ENCODE measurements around the gene PRKCSH. TPM values are rescaled to one million over a fixed set of nuclear protein-coding genes. Genes with fewer than 3 reads are reported as not detected.
"Not testable (repeated sequence)": the region's sequence is repeated elsewhere in the genome, so short reads cannot be mapped to it uniquely, and the experiment has no call there.

The PRKCSH gene
- total and polyA plus RNA-seq, 5 donors, result 80.1 to 158 (median 132) TPM

GRCh38 chr19:11421371-11422098 lies 13.9 kb upstream of the PRKCSH start:
- intact Hi-C loops (cut with DNase I), result no loop called here
- Histone ChIP-seq H3K9me3 (ENCODE audit: control insufficient read depth, low read length) (no peaks in the 10 kb centered on the region), H3K27ac (ENCODE audit: low read length) (peak overlapping the region; percentile 25), H3K4me3 (ENCODE audit: low read length) (peak overlapping the region; percentile 41), H3K4me1 (ENCODE audit: control insufficient read depth, insufficient read depth, low read length) (no peaks in the 10 kb centered on the region), H3K27me3 (ENCODE audit: control insufficient read depth, insufficient read depth) (no peaks in the 10 kb centered on the region)
- ATAC-seq (peak; percentile 49 to 72), DNase-seq (peak; percentile 71 to 90 (median 88))
- 14% methylated on average over 36 of the region's 36 CpGs for WGBS

- Histone ChIP-seq H3K4me3 (ENCODE audit: low read length) (peak overlapping the region; percentile 11), H3K4me1 (ENCODE audit: control insufficient read depth, insufficient read depth, low read length) (no peaks in the 10 kb centered on the region), H3K9me3 (ENCODE audit: control insufficient read depth, low read length) (no peaks in the 10 kb centered on the region), H3K27ac (ENCODE audit: low read length) (no peak overlapping the region), H3K27me3 (ENCODE audit: control insufficient read depth, insufficient read depth) (no peaks in the 10 kb centered on the region)
- intact Hi-C loops (cut with DNase I), result no loop called here
- DNase-seq (peak; percentile 87 to 94 (median 94)), ATAC-seq (peak; percentile 68 to 85)
- WGBS, result 7% methylated on average over 56 of the region's 56 CpGs
Observed at GRCh38 chr19:11422163-11423065, 13.0 kb upstream of the PRKCSH start.

DNA sequence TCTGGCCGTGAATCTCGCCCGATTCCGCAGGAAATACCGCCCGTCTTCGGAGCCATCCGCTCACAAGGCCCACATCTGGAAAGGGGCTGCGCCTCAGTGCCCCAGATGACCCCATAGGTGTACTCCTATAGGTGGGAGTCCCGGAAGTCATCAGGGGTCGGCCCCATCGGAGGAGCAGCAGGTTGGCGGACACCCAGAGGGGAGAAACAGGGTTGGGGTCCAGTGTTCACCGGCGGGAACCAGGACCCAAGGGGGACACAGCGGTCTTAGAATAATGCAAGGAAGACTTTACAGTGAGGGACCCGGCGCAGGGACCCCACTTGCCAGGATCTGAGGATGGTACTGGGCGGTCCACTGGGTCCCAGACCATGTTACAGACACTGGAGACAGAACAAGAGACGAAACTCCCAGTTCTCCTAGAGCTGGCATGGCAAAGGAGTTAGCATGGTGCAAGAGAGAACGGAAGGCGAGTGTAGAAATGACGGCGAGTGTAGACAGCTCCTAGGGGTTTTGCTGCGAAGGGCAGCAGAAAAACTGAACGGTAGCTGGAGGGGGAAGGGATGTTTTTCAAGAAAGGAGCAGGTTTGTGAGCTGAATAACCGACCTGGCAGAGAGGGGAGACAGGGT lies 12.2 kb upstream of the PRKCSH start:
- ATAC-seq, result no peak
- Histone ChIP-seq H3K4me3 (ENCODE audit: low read length) (no peak overlapping the region), H3K9me3 (ENCODE audit: control insufficient read depth, low read length) (no peaks in the 10 kb centered on the region), H3K27ac (ENCODE audit: low read length) (no peak overlapping the region), H3K27me3 (ENCODE audit: control insufficient read depth, insufficient read depth) (no peaks in the 10 kb centered on the region), H3K4me1 (ENCODE audit: control insufficient read depth, insufficient read depth, low read length) (no peaks in the 10 kb centered on the region)
- intact Hi-C loops (cut with DNase I), result no loop called here
- DNase-seq, result peak in 2 of 3 donors; percentile 39 to 53
- WGBS, result 39% methylated on average over 27 of the region's 27 CpGs

DNA sequence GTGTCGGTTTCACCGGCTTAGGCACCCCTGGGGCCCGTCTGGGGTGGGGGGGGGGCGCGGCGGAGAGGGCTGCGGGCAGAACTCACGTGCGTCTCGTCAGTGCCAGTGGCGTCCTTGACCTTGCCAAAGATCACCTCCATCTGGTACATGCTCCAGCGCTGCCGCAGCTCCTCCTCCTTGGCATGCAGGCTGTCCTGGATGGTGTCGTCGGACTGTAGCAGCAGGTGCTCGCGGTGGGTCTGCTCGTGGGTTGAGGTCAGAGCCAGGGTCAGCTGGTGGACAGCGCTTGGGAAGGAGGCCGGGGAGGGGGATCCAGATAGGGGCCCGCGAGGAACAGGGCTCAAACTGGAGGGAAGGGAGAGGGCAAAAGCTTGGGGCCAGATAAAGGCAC lies 11.6 kb upstream of the PRKCSH start:
- no peak overlapping the region for H3K4me3 ChIP-seq (ENCODE audit: low read length)
- H3K27ac ChIP-seq (ENCODE audit: low read length), result no peak overlapping the region
- intact Hi-C loops (cut with DNase I), result no loop called here
- 18% methylated on average over 22 of the region's 22 CpGs for WGBS
- no peaks in the 10 kb centered on the region for H3K4me1 ChIP-seq (ENCODE audit: control insufficient read depth, insufficient read depth, low read length)
- DNase-seq (peak in 2 of 3 donors; percentile 45 to 53), ATAC-seq (no peak)
- H3K27me3 ChIP-seq (ENCODE audit: control insufficient read depth, insufficient read depth), result no peaks in the 10 kb centered on the region
- H3K9me3 ChIP-seq (ENCODE audit: control insufficient read depth, low read length), result no peaks in the 10 kb centered on the region

GRCh38 chr19:11425719-11426457 lies 9.5 kb upstream of the PRKCSH start:
- DNase-seq (peak in 2 of 3 donors; percentile 49 to 58), ATAC-seq (no peak)
- no peaks in the 10 kb centered on the region for H3K27me3 ChIP-seq (ENCODE audit: control insufficient read depth, insufficient read depth)
- no peaks in the 10 kb centered on the region for H3K9me3 ChIP-seq (ENCODE audit: control insufficient read depth, low read length)
- H3K4me3 ChIP-seq (ENCODE audit: low read length), result no peak overlapping the region
- no peak overlapping the region for H3K27ac ChIP-seq (ENCODE audit: low read length)
- 91% methylated on average over 28 of the region's 28 CpGs for WGBS
- intact Hi-C loops (cut with DNase I), result no loop called here
- H3K4me1 ChIP-seq (ENCODE audit: control insufficient read depth, insufficient read depth, low read length), result no peaks in the 10 kb centered on the region

DNA sequence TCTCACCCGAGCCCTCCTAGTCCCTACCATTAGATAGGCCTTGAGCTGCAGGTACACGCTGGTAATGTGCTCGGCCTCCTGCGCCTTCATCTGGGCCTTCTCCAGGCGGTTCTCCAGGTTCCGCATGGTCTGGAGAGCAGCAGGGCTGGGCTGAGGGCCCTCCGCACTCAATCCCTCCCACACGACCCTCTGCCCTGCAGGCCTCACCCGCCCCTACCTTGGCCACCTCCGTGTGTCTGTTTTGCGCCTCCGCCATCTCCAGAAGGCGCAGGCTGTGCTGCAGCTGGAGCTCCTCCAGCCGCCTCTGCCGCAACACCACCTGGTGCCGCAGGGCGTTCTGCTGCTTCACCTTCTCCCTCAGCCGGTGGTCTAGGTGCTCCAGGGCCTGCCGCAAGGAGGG lies 8.8 kb upstream of the PRKCSH start:
- Histone ChIP-seq H3K4me1 (ENCODE audit: control insufficient read depth, insufficient read depth, low read length) (no peaks in the 10 kb centered on the region), H3K27ac (ENCODE audit: low read length) (no peak overlapping the region), H3K9me3 (ENCODE audit: control insufficient read depth, low read length) (no peaks in the 10 kb centered on the region), H3K27me3 (ENCODE audit: control insufficient read depth, insufficient read depth) (no peaks in the 10 kb centered on the region), H3K4me3 (ENCODE audit: low read length) (no peak overlapping the region)
- ATAC-seq (no peak), DNase-seq (peak in 1 of 3 donors; percentile 57)
- 90% methylated on average over 19 of the region's 19 CpGs for WGBS
- intact Hi-C loops (cut with DNase I), result no loop called here

- not testable (repeated sequence) for DNase-seq; H3K4me3 ChIP-seq (ENCODE audit: low read length); ATAC-seq; H3K27me3 ChIP-seq (ENCODE audit: control insufficient read depth, insufficient read depth); H3K9me3 ChIP-seq (ENCODE audit: control insufficient read depth, low read length); H3K27ac ChIP-seq (ENCODE audit: low read length); H3K4me1 ChIP-seq (ENCODE audit: control insufficient read depth, insufficient read depth, low read length)
- 98% methylated on average over 3 of the region's 3 CpGs for WGBS
- intact Hi-C loops (cut with DNase I), result loop anchor here in 1 of 4 donors (10.0 kb wide), 1 partner anchor 49 kb away; the partner anchor contains the start of gene EPOR
Observed at GRCh38 chr19:11433526-11433925, 1.9 kb upstream of the PRKCSH start.

DNA sequence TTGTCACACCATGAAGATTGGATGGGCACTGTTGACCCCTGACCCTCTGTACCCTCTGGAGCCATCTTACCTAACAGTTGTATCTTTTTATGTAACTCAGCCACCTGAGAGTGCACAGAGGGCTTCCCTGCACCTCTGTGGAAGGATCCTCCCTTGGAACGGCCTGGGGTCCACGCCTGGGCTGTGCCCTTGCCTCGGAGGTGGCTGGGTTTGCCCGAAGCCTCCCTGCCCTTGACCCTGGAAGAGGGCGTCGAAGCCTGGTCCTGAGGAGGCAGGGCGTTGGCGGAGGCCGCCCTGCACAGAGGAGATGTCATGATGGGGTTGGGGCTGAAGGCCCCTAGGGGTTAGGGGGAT lies 755 bp upstream of the PRKCSH start:
- intact Hi-C loops (cut with DNase I), result loop anchor here in 1 of 4 donors (10.0 kb wide), 1 partner anchor 50 kb away; the partner anchor contains the start of gene EPOR
- no peak for ATAC-seq
- no peaks in the 10 kb centered on the region for H3K9me3 ChIP-seq (ENCODE audit: control insufficient read depth, low read length)
- H3K4me3 ChIP-seq (ENCODE audit: low read length), result peak overlapping the region; percentile 34
- DNase-seq, result no peak
- H3K27ac ChIP-seq (ENCODE audit: low read length), result peak overlapping the region; percentile 61
- peaks cover 2% of the 10 kb centered on the region for H3K4me1 ChIP-seq (ENCODE audit: control insufficient read depth, insufficient read depth, low read length)
- no peaks in the 10 kb centered on the region for H3K27me3 ChIP-seq (ENCODE audit: control insufficient read depth, insufficient read depth)
- 8% methylated on average over 9 of the region's 9 CpGs for WGBS

DNA sequence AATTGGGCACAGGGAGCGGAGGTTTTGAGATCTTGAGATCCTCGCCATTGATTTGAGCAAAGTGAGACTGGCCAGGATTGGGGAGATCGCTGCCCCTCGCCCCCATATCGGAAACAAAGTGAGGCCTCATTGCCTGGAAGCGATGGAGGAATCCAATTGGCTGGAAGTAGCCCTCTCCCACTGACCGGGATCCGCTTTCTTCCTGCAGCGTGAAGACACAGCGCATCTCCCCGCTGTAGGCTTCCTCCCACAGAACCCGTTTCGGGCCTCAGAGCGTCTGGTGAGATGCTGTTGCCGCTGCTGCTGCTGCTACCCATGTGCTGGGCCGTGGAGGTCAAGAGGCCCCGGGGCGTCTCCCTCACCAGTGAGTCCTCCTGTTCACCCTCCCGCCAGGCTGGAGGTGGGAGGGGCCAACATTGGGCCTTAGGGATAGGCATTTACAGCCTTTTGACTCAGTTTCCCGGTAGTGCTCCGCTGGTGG lies 438 bp downstream of the PRKCSH start:
- ATAC-seq (no peak), DNase-seq (peak in 1 of 3 donors; percentile 72)
- Histone ChIP-seq H3K27ac (ENCODE audit: low read length) (peak overlapping the region; percentile 73), H3K4me3 (ENCODE audit: low read length) (peak overlapping the region; percentile 91), H3K4me1 (ENCODE audit: control insufficient read depth, insufficient read depth, low read length) (peaks cover 2% of the 10 kb centered on the region), H3K27me3 (ENCODE audit: control insufficient read depth, insufficient read depth) (no peaks in the 10 kb centered on the region), H3K9me3 (ENCODE audit: control insufficient read depth, low read length) (no peaks in the 10 kb centered on the region)
- intact Hi-C loops (cut with DNase I), result loop anchor here in 1 of 4 donors (10.0 kb wide), 1 partner anchor 51 kb away; the partner anchor contains the start of gene EPOR
- WGBS, result 4% methylated on average over 21 of the region's 21 CpGs

DNA sequence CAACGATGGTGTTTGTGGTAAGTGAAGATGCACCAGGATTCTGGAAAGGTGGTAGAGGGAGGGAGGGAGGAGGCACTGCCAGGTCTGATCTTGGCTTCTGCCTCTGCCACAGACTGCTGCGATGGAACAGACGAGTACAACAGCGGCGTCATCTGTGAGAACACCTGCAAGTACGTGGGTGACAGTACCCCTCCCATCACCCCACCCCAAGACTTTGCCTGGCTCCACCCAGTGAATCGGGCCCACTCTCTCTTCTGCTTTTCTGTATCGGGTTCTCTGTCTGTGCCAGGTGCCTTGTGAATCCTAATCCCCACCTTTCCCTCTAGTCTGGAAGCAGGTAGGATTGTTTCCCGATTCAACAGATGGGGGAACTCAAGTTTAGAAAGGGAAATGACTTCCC lies 2.5 kb downstream of the PRKCSH start:
- DNase-seq (peak in 1 of 3 donors; percentile 18), ATAC-seq (no peak)
- Histone ChIP-seq H3K4me1 (ENCODE audit: control insufficient read depth, insufficient read depth, low read length) (peaks cover 2% of the 10 kb centered on the region), H3K27me3 (ENCODE audit: control insufficient read depth, insufficient read depth) (no peaks in the 10 kb centered on the region), H3K9me3 (ENCODE audit: control insufficient read depth, low read length) (no peaks in the 10 kb centered on the region), H3K27ac (ENCODE audit: low read length) (no peak overlapping the region), H3K4me3 (ENCODE audit: low read length) (no peak overlapping the region)
- 92% methylated on average over 9 of the region's 9 CpGs for WGBS
- intact Hi-C loops (cut with DNase I), result loop anchor here in 1 of 4 donors (10.0 kb wide), 1 partner anchor 53 kb away; the partner anchor contains the start of gene EPOR
